ENCODE data around the gene NSMF. TPM values are rescaled to one million over a fixed set of nuclear protein-coding genes. Genes with fewer than 3 reads are reported as not detected.

NSMF gene
- total and polyA plus RNA-seq, 2 donors (not counting 3 experiments of a cell fraction or from before 2014, with no cell fraction given) = 43.3 to 53.7 TPM

DNA sequence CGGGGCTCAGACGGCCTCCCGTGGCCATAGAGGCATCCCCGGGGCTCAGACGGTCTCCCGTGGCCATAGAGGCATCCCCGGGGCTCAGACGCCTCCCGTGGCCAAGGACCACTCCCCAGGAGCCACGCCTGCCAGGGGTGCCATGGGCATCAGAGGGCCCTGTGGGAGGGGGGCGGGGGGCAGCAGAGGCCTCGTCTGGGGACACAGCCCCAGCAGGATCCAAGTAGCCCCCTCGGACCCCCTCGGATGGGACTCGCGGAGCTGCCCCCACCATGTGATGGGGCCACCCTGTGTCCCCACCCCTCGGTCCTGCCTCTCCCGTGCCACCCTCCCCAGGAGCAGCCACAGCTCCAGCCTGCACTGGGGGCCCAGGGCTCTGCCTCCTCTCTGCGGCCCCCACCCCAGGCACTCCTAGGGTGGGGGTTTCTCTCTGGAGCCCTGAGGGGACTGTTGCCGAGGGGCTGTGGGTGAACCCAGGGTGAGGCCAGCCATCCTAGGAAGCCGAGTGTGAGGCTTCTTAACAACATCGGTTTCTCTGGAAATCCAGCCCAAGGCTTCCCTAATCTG is 20.5 kb downstream of the NSMF start:
- Histone ChIP-seq H3K79me2 (ENCODE audit: control insufficient read depth, insufficient read depth, low read length) (no peaks in the 10 kb centered on the region), H3K4me2 (ENCODE audit: insufficient read depth, low read length) (no peak overlapping the region), H4K20me1 (replicated peaks; ENCODE audit: control insufficient read depth, extremely low read depth, insufficient read depth, low read length) (no peaks in the 10 kb centered on the region), H3K9me1 (replicated peaks; ENCODE audit: control insufficient read depth, extremely low read depth, insufficient read depth, low read length) (no peaks in the 10 kb centered on the region), H3K9ac (replicated peaks; ENCODE audit: extremely low read depth, insufficient read depth, low read length) (no peak overlapping the region), H3K36me3 (ENCODE audit: control insufficient read depth in 2 of 2, extremely low read depth in 1 of 2, insufficient read depth in 2 of 2, low read length in 2 of 2) (no peaks in the 10 kb centered on the region), H3K27me3 (ENCODE audit: control insufficient read depth in 2 of 2, insufficient read depth in 2 of 2, low read length in 2 of 2) (no peaks in the 10 kb centered on the region), H3K27ac (ENCODE audit: insufficient read depth, low read depth, low read length) (no peak overlapping the region), H3K4me3 (replicated peaks in 1 of 3; ENCODE audit: insufficient read depth in 1 of 3, low read depth in 1 of 3, low read length in 3 of 3) (no peak overlapping the region), H2AFZ (ENCODE audit: low read depth, low read length) (no peak overlapping the region), H3K4me1 (ENCODE audit: control insufficient read depth, extremely low read depth, insufficient read depth, low read length) (no peaks in the 10 kb centered on the region), H3K9me3 (replicated peaks; ENCODE audit: control insufficient read depth, insufficient read depth, low read length) (no peaks in the 10 kb centered on the region)
- FAIRE-seq = no peak
- ChIA-PET CTCF (interaction anchor here (1.4 to 1.5 kb wide), 2 partner anchors 16 to 152 kb away, joined by 3 to 8 read pairs; partner anchors contain the start of genes EXD3 and NOXA1), POLR2A (no interaction called here)
- no peak for DNase-seq (ENCODE audit: low read depth, low spot score)
- BruUV-seq (replicated peaks) = no TSS peak
- TF ChIP-seq GATA2 (IDR thresholded peaks at IDR 0.05; ENCODE audit: insufficient read depth, insufficient read length, low read depth, low read length) (no peak), POLR2AphosphoS5 (IDR thresholded peaks at IDR 0.05; ENCODE audit: insufficient read depth, low read depth, low read length) (no peak), MYC (IDR thresholded peaks at IDR 0.05; ENCODE audit: low read depth, low read length) (no peak), POLR2A (IDR thresholded peaks at IDR 0.05; ENCODE audit: low read depth, low read length) (no peak), FOS (IDR thresholded peaks at IDR 0.05; ENCODE audit: borderline replicate concordance, insufficient read depth, low read length) (no peak), JUN (IDR thresholded peaks at IDR 0.05; ENCODE audit: borderline replicate concordance, insufficient read depth, insufficient read length, low read depth) (no peak), EZH2 (IDR thresholded peaks at IDR 0.05; ENCODE audit: borderline replicate concordance, low read depth, low read length, severe bottlenecking) (no peak)
- TF ChIP-seq, protein P1, sequence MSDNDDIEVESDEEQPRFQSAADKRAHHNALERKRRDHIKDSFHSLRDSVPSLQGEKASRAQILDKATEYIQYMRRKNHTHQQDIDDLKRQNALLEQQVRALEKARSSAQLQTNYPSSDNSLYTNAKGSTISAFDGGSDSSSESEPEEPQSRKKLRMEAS (IDR thresholded peaks at IDR 0.05; ENCODE audit: insufficient read depth, insufficient read length) = no peak
- TF ChIP-seq, protein P2, sequence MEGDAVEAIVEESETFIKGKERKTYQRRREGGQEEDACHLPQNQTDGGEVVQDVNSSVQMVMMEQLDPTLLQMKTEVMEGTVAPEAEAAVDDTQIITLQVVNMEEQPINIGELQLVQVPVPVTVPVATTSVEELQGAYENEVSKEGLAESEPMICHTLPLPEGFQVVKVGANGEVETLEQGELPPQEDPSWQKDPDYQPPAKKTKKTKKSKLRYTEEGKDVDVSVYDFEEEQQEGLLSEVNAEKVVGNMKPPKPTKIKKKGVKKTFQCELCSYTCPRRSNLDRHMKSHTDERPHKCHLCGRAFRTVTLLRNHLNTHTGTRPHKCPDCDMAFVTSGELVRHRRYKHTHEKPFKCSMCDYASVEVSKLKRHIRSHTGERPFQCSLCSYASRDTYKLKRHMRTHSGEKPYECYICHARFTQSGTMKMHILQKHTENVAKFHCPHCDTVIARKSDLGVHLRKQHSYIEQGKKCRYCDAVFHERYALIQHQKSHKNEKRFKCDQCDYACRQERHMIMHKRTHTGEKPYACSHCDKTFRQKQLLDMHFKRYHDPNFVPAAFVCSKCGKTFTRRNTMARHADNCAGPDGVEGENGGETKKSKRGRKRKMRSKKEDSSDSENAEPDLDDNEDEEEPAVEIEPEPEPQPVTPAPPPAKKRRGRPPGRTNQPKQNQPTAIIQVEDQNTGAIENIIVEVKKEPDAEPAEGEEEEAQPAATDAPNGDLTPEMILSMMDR (IDR thresholded peaks at IDR 0.05; ENCODE audit: extremely low read depth in 1 of 2, insufficient read depth in 1 of 2, low read depth in 1 of 2, low read length in 2 of 2) = no peak
- intact Hi-C loops (cut with micrococcal nuclease) = no loop called here
- dilution Hi-C loops (cut with MboI; ENCODE audit: extremely low pct_ligation_motif_present, low sequenced_read_pairs) = no loop called here
